AG10803 (cell line): ENCODE measurements around the gene MCMBP.
"Not testable (repeated sequence)": the region's sequence is repeated elsewhere in the genome, so short reads cannot be mapped to it uniquely, and the experiment has no call there.

ENCODE experiments used
- DNase-seq: peaks from one replicate; pipeline ENCODE4 v3.0.0; 2010; ENCODE audit warnings: low read depth
- H3K4me3 ChIP-seq: 2 replicates; pipeline ENCODE4 v1.5.1; 2011; ENCODE audit warnings: mild to moderate bottlenecking, low read length, control low read depth
- TF ChIP-seq, protein P1 (sequence below): conservative IDR thresholded peaks from 2 replicates; pipeline ENCODE4 v1.5.1; 2011; ENCODE audit warnings: mild to moderate bottlenecking, low read length, control low read depth, inconsistent platforms

The MCMBP gene

GRCh38 chr10:119892188-119893065 lies 19.8 kb upstream of the MCMBP start, which contains the start of gene SEC23IP:
Gene SEC23IP (plus strand): TSS chr10:119892730. CDS start chr10:119892783, 53 bp downstream.
- peak within 1 kb of the TSS; percentile 97 for H3K4me3 ChIP-seq
- TF ChIP-seq, protein P1, sequence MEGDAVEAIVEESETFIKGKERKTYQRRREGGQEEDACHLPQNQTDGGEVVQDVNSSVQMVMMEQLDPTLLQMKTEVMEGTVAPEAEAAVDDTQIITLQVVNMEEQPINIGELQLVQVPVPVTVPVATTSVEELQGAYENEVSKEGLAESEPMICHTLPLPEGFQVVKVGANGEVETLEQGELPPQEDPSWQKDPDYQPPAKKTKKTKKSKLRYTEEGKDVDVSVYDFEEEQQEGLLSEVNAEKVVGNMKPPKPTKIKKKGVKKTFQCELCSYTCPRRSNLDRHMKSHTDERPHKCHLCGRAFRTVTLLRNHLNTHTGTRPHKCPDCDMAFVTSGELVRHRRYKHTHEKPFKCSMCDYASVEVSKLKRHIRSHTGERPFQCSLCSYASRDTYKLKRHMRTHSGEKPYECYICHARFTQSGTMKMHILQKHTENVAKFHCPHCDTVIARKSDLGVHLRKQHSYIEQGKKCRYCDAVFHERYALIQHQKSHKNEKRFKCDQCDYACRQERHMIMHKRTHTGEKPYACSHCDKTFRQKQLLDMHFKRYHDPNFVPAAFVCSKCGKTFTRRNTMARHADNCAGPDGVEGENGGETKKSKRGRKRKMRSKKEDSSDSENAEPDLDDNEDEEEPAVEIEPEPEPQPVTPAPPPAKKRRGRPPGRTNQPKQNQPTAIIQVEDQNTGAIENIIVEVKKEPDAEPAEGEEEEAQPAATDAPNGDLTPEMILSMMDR = peak; percentile 17
- DNase-seq = peak; percentile 94

DNA sequence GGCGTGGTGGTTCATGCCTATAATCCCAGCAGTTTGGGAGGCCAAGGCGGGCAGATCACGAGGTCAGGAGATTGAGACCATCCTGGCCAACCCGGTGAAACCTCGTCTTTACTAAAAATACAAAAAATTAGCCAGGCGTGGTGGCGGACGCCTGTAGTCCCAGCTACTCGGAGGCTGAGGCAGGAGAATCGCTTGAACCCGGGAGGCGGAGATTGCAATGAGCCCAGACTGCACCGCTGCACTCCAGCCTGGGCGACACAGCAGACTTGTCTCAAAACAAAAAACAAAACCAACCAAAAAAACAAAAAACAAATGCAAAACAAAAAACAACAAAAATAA lies 19.2 kb upstream of the MCMBP start:
- DNase-seq = not testable (repeated sequence)
- H3K4me3 ChIP-seq = peak overlapping the region; percentile 97

GRCh38 chr10:119890307-119890706 lies 17.7 kb upstream of the MCMBP start:
- DNase-seq, H3K4me3 ChIP-seq: not testable (repeated sequence)

GRCh38 chr10:119889201-119889600 lies 16.6 kb upstream of the MCMBP start:
- not testable (repeated sequence) for DNase-seq, H3K4me3 ChIP-seq

DNA sequence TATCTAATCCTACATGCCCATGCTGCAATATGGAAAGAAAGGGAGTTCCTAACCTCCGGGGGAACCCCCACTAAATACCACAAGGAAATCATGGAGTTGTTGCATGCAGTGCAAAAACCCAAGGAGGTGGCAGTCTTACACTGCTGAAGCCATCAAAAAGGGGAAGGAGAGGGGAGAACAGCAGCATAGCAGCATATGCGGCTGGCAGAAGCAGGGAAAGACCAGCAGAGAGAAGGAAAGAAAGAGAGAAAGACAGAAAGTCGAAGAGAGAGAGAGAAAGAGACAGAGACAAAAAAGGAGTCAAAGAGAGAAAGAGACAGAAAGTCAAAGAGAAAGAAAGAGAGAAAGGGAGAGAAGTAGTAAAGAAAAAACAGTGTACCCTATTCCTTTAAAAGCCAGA lies 16.1 kb upstream of the MCMBP start:
- not testable (repeated sequence) for DNase-seq, H3K4me3 ChIP-seq

GRCh38 chr10:119886070-119886469 lies 13.4 kb upstream of the MCMBP start:
- not testable (repeated sequence) for H3K4me3 ChIP-seq, DNase-seq

- H3K4me3 ChIP-seq, DNase-seq: not testable (repeated sequence)
Measured at GRCh38 chr10:119883901-119884611, 11.4 kb upstream of the MCMBP start.

GRCh38 chr10:119878524-119878923 lies 5.9 kb upstream of the MCMBP start:
- no peak overlapping the region for H3K4me3 ChIP-seq
- TF ChIP-seq, protein P1 = no peak
- no peak for DNase-seq

GRCh38 chr10:119872860-119873681 lies 428 bp upstream of the MCMBP start:
- TF ChIP-seq, protein P1 = 0 out of 2 replicates have a peak, but pooled peaks have one; percentile 1
- DNase-seq = peak; percentile 80
- H3K4me3 ChIP-seq = peak overlapping the region; percentile 74
